ENCODE data around the gene TERB2.
"Not testable (repeated sequence)": the region's sequence is repeated elsewhere in the genome, so short reads cannot be mapped to it uniquely, and the experiment has no call there.

GRCh38 chr15:44984144-44984543, 27.7 kb downstream of the TERB2 start:
- TF ChIP-seq CTCF (conservative IDR thresholded peaks at IDR 0.05; ENCODE audit: low read depth, low read length); MAFK (IDR thresholded peaks at IDR 0.05; ENCODE audit: low read depth, low read length); SMC3 (IDR thresholded peaks at IDR 0.05; ENCODE audit: low read depth, low read length); POLR2A (IDR thresholded peaks at IDR 0.05; ENCODE audit: low read depth, low read length); RFX5 (IDR thresholded peaks at IDR 0.05; ENCODE audit: low read depth, low read length); NFE2L2 (IDR thresholded peaks at IDR 0.05; ENCODE audit: low read depth, low read length); RAD21 (IDR thresholded peaks at IDR 0.05; ENCODE audit: low read length); CHD1 (IDR thresholded peaks at IDR 0.05; ENCODE audit: low read depth, low read length); ELK1 (IDR thresholded peaks at IDR 0.05; ENCODE audit: borderline replicate concordance, low read depth, low read length); CEBPB (IDR thresholded peaks at IDR 0.05; ENCODE audit: low read depth, low read length); RCOR1 (IDR thresholded peaks at IDR 0.05; ENCODE audit: insufficient replicate concordance, low read length); MXI1 (IDR thresholded peaks at IDR 0.05; ENCODE audit: borderline replicate concordance, low read depth, low read length); MAZ (IDR thresholded peaks at IDR 0.05; ENCODE audit: borderline replicate concordance, low read depth, low read length); FOS (IDR thresholded peaks at IDR 0.05; ENCODE audit: low read depth, low read length): not testable (repeated sequence)
